Measurements from ENCODE around the gene NIN.

- no peak for TF ChIP-seq CTCF (IDR thresholded peaks at IDR 0.05)
- TF ChIP-seq POLR2A (IDR thresholded peaks at IDR 0.05), result no peak
Measured at GRCh38 chr14:50831726-50832168, 785 bp upstream of the NIN start.
